HG03432 (cell line): ENCODE results near the gene NINL.
"Not testable (repeated sequence)": the region's sequence is repeated elsewhere in the genome, so short reads cannot be mapped to it uniquely, and the experiment has no call there.

Experiments
- ATAC-seq: cut with Tn5 transposase; IDR thresholded peaks from one replicate; pipeline ENCODE4 v1.9.1; 2021; ENCODE audit warnings: mild to moderate bottlenecking, moderate library complexity; ENCODE audit not compliant: unreplicated experiment

NINL gene

GRCh38 chr20:25592135-25592852, 7.0 kb upstream of the NINL start:
- no peak for ATAC-seq

- not testable (repeated sequence) for ATAC-seq
These were observed 5.4 kb upstream of the NINL start for GRCh38 chr20:25590778-25591177.

GRCh38 chr20:25588491-25588890, 3.2 kb upstream of the NINL start:
- ATAC-seq, result no peak

GRCh38 chr20:25587536-25587935, 2.2 kb upstream of the NINL start:
- ATAC-seq, result no peak

- no peak for ATAC-seq
These were observed 1.5 kb upstream of the NINL start for GRCh38 chr20:25586877-25587276.

GRCh38 chr20:25583607-25584006, 1.7 kb downstream of the NINL start:
- ATAC-seq, result not testable (repeated sequence)

GRCh38 chr20:25580711-25581110, 4.6 kb downstream of the NINL start:
- ATAC-seq, result no peak

- no peak for ATAC-seq
These were observed 6.1 kb downstream of the NINL start for GRCh38 chr20:25579081-25579770.

- ATAC-seq, result no peak
These were observed 8.4 kb downstream of the NINL start for GRCh38 chr20:25576783-25577530.

- ATAC-seq, result no peak
These were observed 10.9 kb downstream of the NINL start for GRCh38 chr20:25574411-25574810.

GRCh38 chr20:25573288-25574251, 11.8 kb downstream of the NINL start:
- no peak for ATAC-seq

- no peak for ATAC-seq
These were observed 13.5 kb downstream of the NINL start for GRCh38 chr20:25571817-25572216.

GRCh38 chr20:25571240-25571639, 14.1 kb downstream of the NINL start:
- no peak for ATAC-seq

- no peak for ATAC-seq
These were observed 15.2 kb downstream of the NINL start for GRCh38 chr20:25570148-25570530.

GRCh38 chr20:25567286-25567685, 18.0 kb downstream of the NINL start:
- no peak for ATAC-seq

- no peak for ATAC-seq
These were observed 18.5 kb downstream of the NINL start for GRCh38 chr20:25566821-25567220.

- ATAC-seq, result no peak
These were observed 19.7 kb downstream of the NINL start for GRCh38 chr20:25565578-25566157.

GRCh38 chr20:25563876-25564275, 21.5 kb downstream of the NINL start:
- no peak for ATAC-seq

GRCh38 chr20:25563362-25563761, 22.0 kb downstream of the NINL start:
- no peak for ATAC-seq

- not testable (repeated sequence) for ATAC-seq
These were observed 23.6 kb downstream of the NINL start for GRCh38 chr20:25561771-25562170.
